ENCODE results near the gene FUT9.

DNA sequence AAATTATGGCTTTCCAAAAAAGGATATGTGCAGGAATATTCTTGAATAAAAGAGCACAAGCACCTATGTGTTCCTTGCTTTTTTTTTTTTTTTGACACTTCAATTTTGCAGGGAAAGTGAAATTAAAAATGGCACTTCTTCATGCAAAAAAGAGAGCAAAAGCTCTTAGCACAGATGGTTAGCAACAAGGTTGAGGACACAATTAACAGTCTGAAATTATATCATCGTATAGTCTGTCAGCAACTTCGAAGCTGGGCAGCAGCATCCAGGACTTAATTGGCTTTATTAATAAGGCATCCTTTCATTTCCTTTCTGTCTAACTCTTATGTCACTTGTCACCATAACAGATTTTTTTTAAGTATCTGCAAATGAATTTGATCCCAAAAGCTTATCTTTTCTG, 122.6 kb downstream of the FUT9 start:
- TF ChIP-seq, protein P1, sequence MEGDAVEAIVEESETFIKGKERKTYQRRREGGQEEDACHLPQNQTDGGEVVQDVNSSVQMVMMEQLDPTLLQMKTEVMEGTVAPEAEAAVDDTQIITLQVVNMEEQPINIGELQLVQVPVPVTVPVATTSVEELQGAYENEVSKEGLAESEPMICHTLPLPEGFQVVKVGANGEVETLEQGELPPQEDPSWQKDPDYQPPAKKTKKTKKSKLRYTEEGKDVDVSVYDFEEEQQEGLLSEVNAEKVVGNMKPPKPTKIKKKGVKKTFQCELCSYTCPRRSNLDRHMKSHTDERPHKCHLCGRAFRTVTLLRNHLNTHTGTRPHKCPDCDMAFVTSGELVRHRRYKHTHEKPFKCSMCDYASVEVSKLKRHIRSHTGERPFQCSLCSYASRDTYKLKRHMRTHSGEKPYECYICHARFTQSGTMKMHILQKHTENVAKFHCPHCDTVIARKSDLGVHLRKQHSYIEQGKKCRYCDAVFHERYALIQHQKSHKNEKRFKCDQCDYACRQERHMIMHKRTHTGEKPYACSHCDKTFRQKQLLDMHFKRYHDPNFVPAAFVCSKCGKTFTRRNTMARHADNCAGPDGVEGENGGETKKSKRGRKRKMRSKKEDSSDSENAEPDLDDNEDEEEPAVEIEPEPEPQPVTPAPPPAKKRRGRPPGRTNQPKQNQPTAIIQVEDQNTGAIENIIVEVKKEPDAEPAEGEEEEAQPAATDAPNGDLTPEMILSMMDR (IDR thresholded peaks at IDR 0.05): no peak
- no peak for TF ChIP-seq POLR2A (IDR thresholded peaks at IDR 0.05)
